GM23338 (cell line): ENCODE results near the gene SCCPDH. TPM values are rescaled to one million over a fixed set of nuclear protein-coding genes. Genes with fewer than 3 reads are reported as not detected.

Experiments
- ATAC-seq: fragments of 200-7000 bp; cut with Tn5 transposase; 3 replicates; pipeline ENCODE4 v1.9.1; 2020
- DNase-seq: peaks from one replicate; pipeline ENCODE4 v3.0.0-alpha.2; 2015; ENCODE audit warnings: low spot score
- H2AFZ ChIP-seq: fragments of 200-600 bp; sonication (generic); 2 replicates; pipeline ENCODE4 v1.8.0; 2016; ENCODE audit warnings: antibody characterized with exemption, mild to moderate bottlenecking, moderate library complexity
- H3F3A ChIP-seq: fragments of 200-600 bp; sonication (generic); replicated peaks from 2 replicates; pipeline ENCODE4 v1.8.0; 2017; ENCODE audit warnings: antibody characterized with exemption, mixed run types, low read depth
- H3K27ac ChIP-seq: fragments of 200-600 bp; sonication (generic); 2 replicates; pipeline ENCODE4 v1.6.1; 2016; ENCODE audit warnings: low read depth
- H3K27me3 ChIP-seq: fragments of 200-600 bp; sonication (generic); 2 replicates; pipeline ENCODE4 v1.8.0; 2016; ENCODE audit warnings: mild to moderate bottlenecking, mixed run types, moderate library complexity; ENCODE audit not compliant: insufficient read depth
- H3K36me3 ChIP-seq: fragments of 200-600 bp; sonication (generic); 2 replicates; pipeline ENCODE4 v1.8.0; 2016; ENCODE audit warnings: mild to moderate bottlenecking; ENCODE audit not compliant: insufficient read depth
- H3K4me1 ChIP-seq: fragments of 200-600 bp; sonication (generic); 2 replicates; pipeline ENCODE4 v1.8.0; 2016; ENCODE audit warnings: mild to moderate bottlenecking, moderate library complexity; ENCODE audit not compliant: insufficient read depth
- H3K4me2 ChIP-seq: fragments of 200-600 bp; sonication (generic); 2 replicates; pipeline ENCODE4 v1.7.1; 2017; ENCODE audit warnings: mixed run types
- H3K4me3 ChIP-seq: fragments of 200-600 bp; sonication (generic); 2 replicates; pipeline ENCODE4 v1.6.1; 2016; ENCODE audit warnings: mixed run types
- H3K79me2 ChIP-seq: fragments of 200-600 bp; sonication (generic); replicated peaks from 2 replicates; pipeline ENCODE4 v1.8.0; 2017; ENCODE audit warnings: mild to moderate bottlenecking; ENCODE audit not compliant: insufficient read depth
- H3K9me2 ChIP-seq: fragments of 200-600 bp; sonication (generic); 2 replicates; pipeline ENCODE4 v1.8.0; 2017; ENCODE audit not compliant: insufficient read depth
- H4K20me1 ChIP-seq: fragments of 200-600 bp; sonication (generic); replicated peaks from 2 replicates; pipeline ENCODE4 v1.8.0; 2017; ENCODE audit warnings: mild to moderate bottlenecking; ENCODE audit not compliant: insufficient read depth
- H3K27ac Mint-ChIP-seq: 2 replicates; pipeline ENCODE4 v1.8.0; 2020; ENCODE audit warnings: inconsistent platforms, mild to moderate bottlenecking, moderate library complexity, mixed read lengths
- H3K27me3 Mint-ChIP-seq: 3 replicates; pipeline ENCODE4 v1.8.0; 2022; ENCODE audit warnings: low read depth, mild to moderate bottlenecking, moderate library complexity, mixed read lengths, inconsistent platforms; ENCODE audit not compliant: insufficient read depth, poor library complexity
- H3K36me3 Mint-ChIP-seq: 3 replicates; pipeline ENCODE4 v1.8.0; 2021; ENCODE audit warnings: low read depth, mild to moderate bottlenecking, inconsistent platforms, moderate library complexity, mixed read lengths
- H3K4me1 Mint-ChIP-seq: 3 replicates; pipeline ENCODE4 v1.8.0; 2020; ENCODE audit warnings: mild to moderate bottlenecking, inconsistent platforms, mixed read lengths
- H3K4me3 Mint-ChIP-seq: 3 replicates; pipeline ENCODE4 v1.8.0; 2021; ENCODE audit warnings: moderate library complexity, mild to moderate bottlenecking, inconsistent platforms, mixed read lengths
- H3K9me3 Mint-ChIP-seq: 3 replicates; pipeline ENCODE4 v1.8.0; 2020; ENCODE audit warnings: moderate library complexity, mild to moderate bottlenecking, inconsistent platforms, mixed read lengths
- CREB1 ChIP-seq: fragments of 250-450 bp; sonication (Bioruptor Pico); IDR thresholded peaks from 2 replicates; pipeline ENCODE4 v1.5.0; 2020; ENCODE audit warnings: low read depth, mild to moderate bottlenecking, moderate library complexity
- CTCF ChIP-seq, 2 experiments: fragments of 200-600 bp in 1 of 2; sonication (generic) in 1 of 2; conservative IDR thresholded peaks; 2 replicates each; pipeline versions ENCODE4 v1.5.1 to v1.6.1; 2016 to 2017; ENCODE audit warnings: antibody characterized with exemption in 2 of 2, low read depth in 2 of 2, mild to moderate bottlenecking in 2 of 2, moderate library complexity in 1 of 2
- ETS1 ChIP-seq: IDR thresholded peaks from 2 replicates; pipeline ENCODE4 v1.6.1; 2016; ENCODE audit warnings: antibody characterized with exemption
- EZH2 ChIP-seq: fragments of 200-600 bp; sonication (generic); IDR thresholded peaks from one replicate; pipeline ENCODE4 v1.8.0; 2017; ENCODE audit warnings: antibody characterized with exemption, mild to moderate bottlenecking, low read depth; ENCODE audit not compliant: unreplicated experiment
- EZH2phosphoT487 ChIP-seq: fragments of 200-600 bp; sonication (generic); IDR thresholded peaks from one replicate; pipeline ENCODE4 v1.8.1; 2018; ENCODE audit warnings: antibody characterized with exemption; ENCODE audit not compliant: unreplicated experiment
- JUNB ChIP-seq: IDR thresholded peaks from one replicate; pipeline ENCODE4 v1.6.1; 2016; ENCODE audit warnings: antibody characterized with exemption; ENCODE audit not compliant: unreplicated experiment
- NANOG ChIP-seq: IDR thresholded peaks from 2 replicates; pipeline ENCODE4 v1.6.1; 2016; ENCODE audit warnings: antibody characterized with exemption, borderline replicate concordance
- POLR2AphosphoS5 ChIP-seq: IDR thresholded peaks from 2 replicates; pipeline ENCODE4 v1.6.1; 2016; ENCODE audit warnings: antibody characterized with exemption, low read depth
- STAT1 ChIP-seq: IDR thresholded peaks from one replicate; pipeline ENCODE4 v1.6.1; 2016; ENCODE audit warnings: antibody characterized with exemption; ENCODE audit not compliant: unreplicated experiment
- ZNF114 ChIP-seq: fragments of 250-450 bp; sonication (Bioruptor Pico); IDR thresholded peaks from 2 replicates; pipeline ENCODE4 v1.5.0; 2020; ENCODE audit warnings: mild to moderate bottlenecking, moderate library complexity
- ZNF331 ChIP-seq: fragments of 250-450 bp; sonication (Bioruptor Pico); IDR thresholded peaks from 2 replicates; pipeline ENCODE4 v1.5.0; 2020; ENCODE audit warnings: low read depth, mild to moderate bottlenecking, moderate library complexity
- polyA plus RNA-seq: library from polyadenylated mRNA; unstranded; fragments of >200 nt; fragmentation: Nextera tagmentation; extraction: Ambion mirVana; gene quantifications from 2 replicates; pipeline ENCODE4 v1.2.1, GENCODE V29; 2016
- total RNA-seq: library from RNA; depleted of rRNA; stranded (reverse); fragments of >200 nt; shearing (Covaris generic); gene quantifications from 2 replicates; pipeline ENCODE4 v1.2.3, GENCODE V29; 2014
- TF ChIP-seq, protein P1 (sequence below): fragments of 250-450 bp; sonication (Bioruptor Pico); IDR thresholded peaks from 2 replicates; pipeline ENCODE4 v1.5.0; 2020; ENCODE audit warnings: mild to moderate bottlenecking, moderate library complexity
- TF ChIP-seq, protein P2 (sequence below): IDR thresholded peaks from one replicate; pipeline ENCODE4 v1.6.1; 2018; ENCODE audit warnings: antibody characterized with exemption; ENCODE audit not compliant: unreplicated experiment

SCCPDH gene
- total and polyA plus RNA-seq, 2 experiments from 2014 or later = 14.4 to 18.8 TPM

DNA sequence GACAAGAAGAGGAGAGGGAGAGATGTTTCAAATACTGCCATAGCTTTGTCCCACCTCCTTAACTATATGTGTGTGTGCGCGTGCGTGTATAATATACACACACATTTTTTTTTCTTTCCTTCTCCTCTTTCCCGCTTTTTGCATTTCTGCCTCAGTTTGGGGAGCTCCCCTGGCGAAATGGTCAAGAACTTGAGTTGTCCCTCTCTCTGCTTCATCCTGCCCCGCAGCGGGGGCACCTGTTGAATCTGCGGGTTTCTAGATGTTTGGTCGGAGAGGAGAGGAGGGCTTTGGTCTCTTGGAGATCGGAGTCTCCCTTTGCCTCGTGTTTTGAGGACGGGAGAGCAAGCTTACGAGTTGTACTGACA lies 504 bp downstream of the SCCPDH start:
- no peak overlapping the region for H3K27ac ChIP-seq
- H3K27me3 ChIP-seq = peaks cover 23% of the 10 kb centered on the region
- peaks cover 19% of the 10 kb centered on the region for H3K36me3 ChIP-seq
- no peaks in the 10 kb centered on the region for H3K79me2 ChIP-seq
- TF ChIP-seq NANOG (no peak), ZNF114 (CRISPR knock-in tag) (no peak), ZNF331 (CRISPR knock-in tag) (no peak), EZH2phosphoT487 (no peak), EZH2 (no peak), CREB1 (CRISPR knock-in tag) (no peak), CTCF (conservative IDR thresholded peaks at IDR 0.05; ENCODE audit: low read depth in 2 of 2) (no peak), POLR2AphosphoS5 (no peak), JUNB (no peak), ETS1 (no peak), STAT1 (no peak)
- TF ChIP-seq, protein P1, sequence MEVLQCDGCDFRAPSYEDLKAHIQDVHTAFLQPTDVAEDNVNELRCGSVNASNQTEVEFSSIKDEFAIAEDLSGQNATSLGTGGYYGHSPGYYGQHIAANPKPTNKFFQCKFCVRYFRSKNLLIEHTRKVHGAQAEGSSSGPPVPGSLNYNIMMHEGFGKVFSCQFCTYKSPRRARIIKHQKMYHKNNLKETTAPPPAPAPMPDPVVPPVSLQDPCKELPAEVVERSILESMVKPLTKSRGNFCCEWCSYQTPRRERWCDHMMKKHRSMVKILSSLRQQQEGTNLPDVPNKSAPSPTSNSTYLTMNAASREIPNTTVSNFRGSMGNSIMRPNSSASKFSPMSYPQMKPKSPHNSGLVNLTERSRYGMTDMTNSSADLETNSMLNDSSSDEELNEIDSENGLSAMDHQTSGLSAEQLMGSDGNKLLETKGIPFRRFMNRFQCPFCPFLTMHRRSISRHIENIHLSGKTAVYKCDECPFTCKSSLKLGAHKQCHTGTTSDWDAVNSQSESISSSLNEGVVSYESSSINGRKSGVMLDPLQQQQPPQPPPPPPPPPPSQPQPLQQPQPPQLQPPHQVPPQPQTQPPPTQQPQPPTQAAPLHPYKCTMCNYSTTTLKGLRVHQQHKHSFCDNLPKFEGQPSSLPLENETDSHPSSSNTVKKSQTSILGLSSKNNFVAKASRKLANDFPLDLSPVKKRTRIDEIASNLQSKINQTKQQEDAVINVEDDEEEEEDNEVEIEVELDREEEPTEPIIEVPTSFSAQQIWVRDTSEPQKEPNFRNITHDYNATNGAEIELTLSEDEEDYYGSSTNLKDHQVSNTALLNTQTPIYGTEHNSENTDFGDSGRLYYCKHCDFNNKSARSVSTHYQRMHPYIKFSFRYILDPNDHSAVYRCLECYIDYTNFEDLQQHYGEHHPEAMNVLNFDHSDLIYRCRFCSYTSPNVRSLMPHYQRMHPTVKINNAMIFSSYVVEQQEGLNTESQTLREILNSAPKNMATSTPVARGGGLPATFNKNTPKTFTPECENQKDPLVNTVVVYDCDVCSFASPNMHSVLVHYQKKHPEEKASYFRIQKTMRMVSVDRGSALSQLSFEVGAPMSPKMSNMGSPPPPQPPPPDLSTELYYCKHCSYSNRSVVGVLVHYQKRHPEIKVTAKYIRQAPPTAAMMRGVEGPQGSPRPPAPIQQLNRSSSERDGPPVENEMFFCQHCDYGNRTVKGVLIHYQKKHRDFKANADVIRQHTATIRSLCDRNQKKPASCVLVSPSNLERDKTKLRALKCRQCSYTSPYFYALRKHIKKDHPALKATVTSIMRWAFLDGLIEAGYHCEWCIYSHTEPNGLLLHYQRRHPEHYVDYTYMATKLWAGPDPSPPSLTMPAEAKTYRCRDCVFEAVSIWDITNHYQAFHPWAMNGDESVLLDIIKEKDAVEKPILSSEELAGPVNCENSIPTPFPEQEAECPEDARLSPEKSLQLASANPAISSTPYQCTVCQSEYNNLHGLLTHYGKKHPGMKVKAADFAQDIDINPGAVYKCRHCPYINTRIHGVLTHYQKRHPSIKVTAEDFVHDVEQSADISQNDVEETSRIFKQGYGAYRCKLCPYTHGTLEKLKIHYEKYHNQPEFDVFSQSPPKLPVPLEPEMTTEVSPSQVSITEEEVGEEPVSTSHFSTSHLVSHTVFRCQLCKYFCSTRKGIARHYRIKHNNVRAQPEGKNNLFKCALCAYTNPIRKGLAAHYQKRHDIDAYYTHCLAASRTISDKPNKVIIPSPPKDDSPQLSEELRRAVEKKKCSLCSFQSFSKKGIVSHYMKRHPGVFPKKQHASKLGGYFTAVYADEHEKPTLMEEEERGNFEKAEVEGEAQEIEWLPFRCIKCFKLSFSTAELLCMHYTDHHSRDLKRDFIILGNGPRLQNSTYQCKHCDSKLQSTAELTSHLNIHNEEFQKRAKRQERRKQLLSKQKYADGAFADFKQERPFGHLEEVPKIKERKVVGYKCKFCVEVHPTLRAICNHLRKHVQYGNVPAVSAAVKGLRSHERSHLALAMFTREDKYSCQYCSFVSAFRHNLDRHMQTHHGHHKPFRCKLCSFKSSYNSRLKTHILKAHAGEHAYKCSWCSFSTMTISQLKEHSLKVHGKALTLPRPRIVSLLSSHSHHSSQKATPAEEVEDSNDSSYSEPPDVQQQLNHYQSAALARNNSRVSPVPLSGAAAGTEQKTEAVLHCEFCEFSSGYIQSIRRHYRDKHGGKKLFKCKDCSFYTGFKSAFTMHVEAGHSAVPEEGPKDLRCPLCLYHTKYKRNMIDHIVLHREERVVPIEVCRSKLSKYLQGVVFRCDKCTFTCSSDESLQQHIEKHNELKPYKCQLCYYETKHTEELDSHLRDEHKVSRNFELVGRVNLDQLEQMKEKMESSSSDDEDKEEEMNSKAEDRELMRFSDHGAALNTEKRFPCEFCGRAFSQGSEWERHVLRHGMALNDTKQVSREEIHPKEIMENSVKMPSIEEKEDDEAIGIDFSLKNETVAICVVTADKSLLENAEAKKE (CRISPR knock-in tag) = no peak
- TF ChIP-seq, protein P2, sequence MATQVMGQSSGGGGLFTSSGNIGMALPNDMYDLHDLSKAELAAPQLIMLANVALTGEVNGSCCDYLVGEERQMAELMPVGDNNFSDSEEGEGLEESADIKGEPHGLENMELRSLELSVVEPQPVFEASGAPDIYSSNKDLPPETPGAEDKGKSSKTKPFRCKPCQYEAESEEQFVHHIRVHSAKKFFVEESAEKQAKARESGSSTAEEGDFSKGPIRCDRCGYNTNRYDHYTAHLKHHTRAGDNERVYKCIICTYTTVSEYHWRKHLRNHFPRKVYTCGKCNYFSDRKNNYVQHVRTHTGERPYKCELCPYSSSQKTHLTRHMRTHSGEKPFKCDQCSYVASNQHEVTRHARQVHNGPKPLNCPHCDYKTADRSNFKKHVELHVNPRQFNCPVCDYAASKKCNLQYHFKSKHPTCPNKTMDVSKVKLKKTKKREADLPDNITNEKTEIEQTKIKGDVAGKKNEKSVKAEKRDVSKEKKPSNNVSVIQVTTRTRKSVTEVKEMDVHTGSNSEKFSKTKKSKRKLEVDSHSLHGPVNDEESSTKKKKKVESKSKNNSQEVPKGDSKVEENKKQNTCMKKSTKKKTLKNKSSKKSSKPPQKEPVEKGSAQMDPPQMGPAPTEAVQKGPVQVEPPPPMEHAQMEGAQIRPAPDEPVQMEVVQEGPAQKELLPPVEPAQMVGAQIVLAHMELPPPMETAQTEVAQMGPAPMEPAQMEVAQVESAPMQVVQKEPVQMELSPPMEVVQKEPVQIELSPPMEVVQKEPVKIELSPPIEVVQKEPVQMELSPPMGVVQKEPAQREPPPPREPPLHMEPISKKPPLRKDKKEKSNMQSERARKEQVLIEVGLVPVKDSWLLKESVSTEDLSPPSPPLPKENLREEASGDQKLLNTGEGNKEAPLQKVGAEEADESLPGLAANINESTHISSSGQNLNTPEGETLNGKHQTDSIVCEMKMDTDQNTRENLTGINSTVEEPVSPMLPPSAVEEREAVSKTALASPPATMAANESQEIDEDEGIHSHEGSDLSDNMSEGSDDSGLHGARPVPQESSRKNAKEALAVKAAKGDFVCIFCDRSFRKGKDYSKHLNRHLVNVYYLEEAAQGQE = no peak
- Mint-ChIP-seq H3K27me3 (peaks cover 11% of the 10 kb centered on the region), H3K4me1 (no peaks in the 10 kb centered on the region), H3K4me3 (peak overlapping the region; percentile 88), H3K36me3 (peaks cover 35% of the 10 kb centered on the region), H3K9me3 (peaks cover 38% of the 10 kb centered on the region), H3K27ac (no peak overlapping the region; the same call in 1 of the 2 replicates)
- H4K20me1 ChIP-seq = no peaks in the 10 kb centered on the region
- H3K4me3 ChIP-seq = peak overlapping the region; percentile 82
- 0 out of 2 replicates have a peak, but pooled peaks cover 2% of the 10 kb centered on the region for H3F3A ChIP-seq
- peak overlapping the region; percentile 95 for H3K4me2 ChIP-seq
- H3K4me1 ChIP-seq = peaks cover 4% of the 10 kb centered on the region; the same call in 1 of the 2 replicates
- H3K9me2 ChIP-seq = no peaks in the 10 kb centered on the region
- DNase-seq = peak; percentile 39
- peak overlapping the region; percentile 100 for H2AFZ ChIP-seq
- peak; percentile 40 for ATAC-seq
